DOHH2 (cell line): ENCODE results near the gene SCAMP2.

ENCODE experiments used
- EZH2phosphoT487 ChIP-seq: fragments of 200-600 bp; sonication (generic); IDR thresholded peaks from 2 replicates; pipeline ENCODE4 v1.6.1; 2017; ENCODE audit warnings: borderline replicate concordance, mild to moderate bottlenecking, antibody characterized with exemption, low read length, moderate library complexity, mixed read lengths
- TF ChIP-seq, protein P1 (sequence below): fragments of 200-600 bp; sonication (generic); IDR thresholded peaks from one replicate; pipeline ENCODE4 v1.5.1; 2014; ENCODE audit warnings: antibody characterized with exemption, mild to moderate bottlenecking, low read depth, low read length; ENCODE audit not compliant: poor library complexity, severe bottlenecking

DNA sequence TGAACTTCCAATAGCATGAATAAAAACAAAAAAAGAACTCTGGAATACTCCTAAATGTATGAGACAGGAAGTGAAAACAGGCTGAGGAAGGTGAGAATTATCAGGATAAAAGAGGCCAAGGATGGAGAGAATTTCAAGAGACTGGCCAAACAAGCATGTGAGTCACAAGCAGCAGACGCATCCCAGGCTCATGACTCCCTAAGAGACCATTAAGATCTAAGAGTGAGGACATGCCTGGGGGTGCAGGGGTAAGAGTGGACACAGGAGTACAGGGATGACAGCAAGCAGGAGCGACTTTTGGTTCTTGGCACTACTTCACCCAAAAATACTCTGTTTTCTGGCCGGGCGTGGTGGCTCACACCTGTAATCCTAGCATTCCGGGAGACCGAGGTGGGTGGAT is 7.1 kb downstream of the SCAMP2 start:
- TF ChIP-seq, protein P1, sequence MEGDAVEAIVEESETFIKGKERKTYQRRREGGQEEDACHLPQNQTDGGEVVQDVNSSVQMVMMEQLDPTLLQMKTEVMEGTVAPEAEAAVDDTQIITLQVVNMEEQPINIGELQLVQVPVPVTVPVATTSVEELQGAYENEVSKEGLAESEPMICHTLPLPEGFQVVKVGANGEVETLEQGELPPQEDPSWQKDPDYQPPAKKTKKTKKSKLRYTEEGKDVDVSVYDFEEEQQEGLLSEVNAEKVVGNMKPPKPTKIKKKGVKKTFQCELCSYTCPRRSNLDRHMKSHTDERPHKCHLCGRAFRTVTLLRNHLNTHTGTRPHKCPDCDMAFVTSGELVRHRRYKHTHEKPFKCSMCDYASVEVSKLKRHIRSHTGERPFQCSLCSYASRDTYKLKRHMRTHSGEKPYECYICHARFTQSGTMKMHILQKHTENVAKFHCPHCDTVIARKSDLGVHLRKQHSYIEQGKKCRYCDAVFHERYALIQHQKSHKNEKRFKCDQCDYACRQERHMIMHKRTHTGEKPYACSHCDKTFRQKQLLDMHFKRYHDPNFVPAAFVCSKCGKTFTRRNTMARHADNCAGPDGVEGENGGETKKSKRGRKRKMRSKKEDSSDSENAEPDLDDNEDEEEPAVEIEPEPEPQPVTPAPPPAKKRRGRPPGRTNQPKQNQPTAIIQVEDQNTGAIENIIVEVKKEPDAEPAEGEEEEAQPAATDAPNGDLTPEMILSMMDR: no peak
- no peak for TF ChIP-seq EZH2phosphoT487
